Glutamatergic neuron (in vitro differentiated cells): Measurements from ENCODE around the gene PSMD11. TPM values are rescaled to one million over a fixed set of nuclear protein-coding genes. Genes with fewer than 3 reads are reported as not detected.
"Not testable (repeated sequence)": the region's sequence is repeated elsewhere in the genome, so short reads cannot be mapped to it uniquely, and the experiment has no call there.

Experiments used
- DNase-seq: peaks from one replicate; pipeline ENCODE4 v3.0.0; 2022
- H3K27ac Mint-ChIP-seq: one replicate; pipeline ENCODE4 v1.8.0; 2020; ENCODE audit warnings: mild to moderate bottlenecking, mixed read lengths, inconsistent platforms; ENCODE audit not compliant: unreplicated experiment
- H3K27me3 Mint-ChIP-seq: one replicate; pipeline ENCODE4 v1.8.0; 2020; ENCODE audit warnings: mild to moderate bottlenecking, moderate library complexity, mixed read lengths, inconsistent platforms; ENCODE audit not compliant: unreplicated experiment
- H3K36me3 Mint-ChIP-seq: one replicate; pipeline ENCODE4 v1.8.0; 2020; ENCODE audit warnings: mild to moderate bottlenecking, mixed read lengths, inconsistent platforms; ENCODE audit not compliant: unreplicated experiment
- H3K4me1 Mint-ChIP-seq: one replicate; pipeline ENCODE4 v1.8.0; 2020; ENCODE audit warnings: mild to moderate bottlenecking, low read depth, mixed read lengths, inconsistent platforms; ENCODE audit not compliant: unreplicated experiment
- H3K4me3 Mint-ChIP-seq: one replicate; pipeline ENCODE4 v1.8.0; 2020; ENCODE audit warnings: mild to moderate bottlenecking, mixed read lengths, inconsistent platforms; ENCODE audit not compliant: unreplicated experiment
- H3K9me3 Mint-ChIP-seq: one replicate; pipeline ENCODE4 v1.8.0; 2020; ENCODE audit warnings: mild to moderate bottlenecking, moderate library complexity, mixed read lengths, inconsistent platforms; ENCODE audit not compliant: unreplicated experiment
- CTCF ChIP-seq: fragments of 200-600 bp; sonication (generic); IDR thresholded peaks from one replicate; pipeline ENCODE4 v1.5.0; 2021; ENCODE audit not compliant: partially characterized antibody, unreplicated experiment
- total RNA-seq: library from RNA; stranded (reverse); fragmentation: NEBNext Ultra II Directional; extraction: Animal tissue kit (Norgen Biotek cat#: 25700); gene quantifications from one replicate; pipeline ENCODE4 v1.2.1, GENCODE V29; 2021; ENCODE audit not compliant: unreplicated experiment

Gene PSMD11
- total RNA-seq, 1 donor from 2014 or later, result 94.1 TPM

DNA sequence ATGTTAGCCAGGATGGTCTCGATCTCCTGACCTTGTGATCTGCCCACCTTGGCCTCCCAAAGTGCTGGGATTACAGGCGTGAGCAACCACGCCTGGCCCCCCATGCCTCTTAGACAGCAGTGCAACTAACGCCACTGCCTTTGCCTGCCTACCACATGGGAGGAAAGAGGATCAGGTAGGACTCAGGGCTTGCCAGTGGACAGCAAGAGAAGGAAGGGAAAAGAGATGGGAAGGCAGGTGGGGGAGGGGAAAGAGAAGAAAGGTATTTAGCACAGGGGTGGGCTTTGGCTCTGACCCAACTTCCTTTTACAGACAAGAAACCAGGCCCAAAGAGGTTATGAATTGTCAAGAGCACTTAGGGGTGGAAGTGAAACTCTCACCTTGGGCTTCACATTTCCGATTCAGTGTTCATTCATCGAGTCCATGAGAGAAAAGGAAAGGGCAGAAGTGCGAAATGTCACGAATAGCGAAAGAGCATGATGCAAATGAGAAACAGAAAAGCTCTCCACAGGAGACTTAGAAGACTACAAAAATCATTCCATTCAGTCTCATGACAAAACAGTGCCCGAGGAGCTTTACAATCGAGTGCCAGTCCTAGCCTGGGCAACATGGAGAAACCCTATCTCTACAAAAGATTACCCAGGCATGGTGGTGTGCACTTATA is 78.8 kb downstream of the PSMD11 start:
- peaks cover 13% of the 10 kb centered on the region for H3K9me3 Mint-ChIP-seq
- peak overlapping the region; percentile 8 for H3K4me3 Mint-ChIP-seq
- H3K4me1 Mint-ChIP-seq, result peaks cover 29% of the 10 kb centered on the region
- TF ChIP-seq CTCF, result no peak
- DNase-seq, result no peak
- peaks cover 10% of the 10 kb centered on the region for H3K27me3 Mint-ChIP-seq
- no peaks in the 10 kb centered on the region for H3K36me3 Mint-ChIP-seq
- no peak overlapping the region for H3K27ac Mint-ChIP-seq

GRCh38 chr17:32523827-32524552 is 79.7 kb downstream of the PSMD11 start:
- TF ChIP-seq CTCF, result no peak
- Mint-ChIP-seq H3K36me3 (no peaks in the 10 kb centered on the region), H3K27me3 (peaks cover 6% of the 10 kb centered on the region), H3K4me3 (no peak overlapping the region), H3K27ac (no peak overlapping the region), H3K4me1 (peaks cover 26% of the 10 kb centered on the region), H3K9me3 (peaks cover 11% of the 10 kb centered on the region)
- no peak for DNase-seq

- H3K36me3 Mint-ChIP-seq, DNase-seq, H3K27ac Mint-ChIP-seq, H3K4me3 Mint-ChIP-seq, H3K27me3 Mint-ChIP-seq: not testable (repeated sequence)
- Mint-ChIP-seq H3K4me1 (peaks cover 29% of the 10 kb centered on the region), H3K9me3 (peaks cover 13% of the 10 kb centered on the region)
These were observed 80.2 kb downstream of the PSMD11 start for GRCh38 chr17:32524553-32524880.

GRCh38 chr17:32525122-32525521 is 80.8 kb downstream of the PSMD11 start:
- Mint-ChIP-seq H3K36me3 (no peaks in the 10 kb centered on the region), H3K27ac (no peak overlapping the region), H3K9me3 (peaks cover 9% of the 10 kb centered on the region), H3K4me3 (no peak overlapping the region), H3K27me3 (peaks cover 6% of the 10 kb centered on the region), H3K4me1 (peaks cover 24% of the 10 kb centered on the region)
- no peak for TF ChIP-seq CTCF
- no peak for DNase-seq

DNA sequence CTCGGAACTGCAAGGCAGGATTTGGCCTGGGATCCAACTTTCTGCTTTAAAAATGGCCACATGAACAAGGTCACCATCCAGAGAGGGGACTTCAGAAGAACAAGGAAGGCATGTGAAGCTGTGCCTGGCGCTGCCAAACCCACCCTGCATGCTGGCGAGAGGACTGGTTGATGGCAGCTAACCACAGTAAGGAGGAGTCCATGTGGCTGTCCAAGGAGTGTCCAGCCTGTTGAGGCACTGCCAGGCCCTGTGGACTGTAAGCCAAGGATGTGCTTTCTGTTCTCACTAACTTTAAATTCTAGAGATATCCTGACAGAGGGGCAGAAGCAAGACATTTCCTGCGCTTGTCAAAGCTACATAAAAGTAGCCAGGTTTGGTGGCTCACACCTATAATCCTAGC is 82.8 kb downstream of the PSMD11 start:
- no peak overlapping the region for H3K27ac Mint-ChIP-seq
- TF ChIP-seq CTCF, result no peak
- peaks cover 6% of the 10 kb centered on the region for H3K27me3 Mint-ChIP-seq

More for the DNA sequence above, 82.8 kb downstream of the PSMD11 start:
- H3K4me3 Mint-ChIP-seq, result no peak overlapping the region
- DNase-seq, result no peak
- peaks cover 12% of the 10 kb centered on the region for H3K4me1 Mint-ChIP-seq
- peaks cover 5% of the 10 kb centered on the region for H3K9me3 Mint-ChIP-seq
- H3K36me3 Mint-ChIP-seq, result no peaks in the 10 kb centered on the region
